OCI-LY1 (cell line): ENCODE data around the gene PCK1.

ENCODE experiments used
- EZH2 ChIP-seq: fragments of 200-600 bp; sonication (generic), shearing (Covaris generic); IDR thresholded peaks from 2 replicates; pipeline ENCODE4 v1.8.0; 2017; ENCODE audit warnings: borderline replicate concordance, mixed run types, mild to moderate bottlenecking, antibody characterized with exemption, low read length, moderate library complexity, mixed read lengths
- TF ChIP-seq, protein P1 (sequence below): fragments of 200-600 bp; sonication (generic), shearing (Covaris generic); IDR thresholded peaks from 2 replicates; pipeline ENCODE4 v1.5.1; 2017; ENCODE audit warnings: mild to moderate bottlenecking, antibody characterized with exemption, low read length, moderate library complexity, mixed read lengths

DNA sequence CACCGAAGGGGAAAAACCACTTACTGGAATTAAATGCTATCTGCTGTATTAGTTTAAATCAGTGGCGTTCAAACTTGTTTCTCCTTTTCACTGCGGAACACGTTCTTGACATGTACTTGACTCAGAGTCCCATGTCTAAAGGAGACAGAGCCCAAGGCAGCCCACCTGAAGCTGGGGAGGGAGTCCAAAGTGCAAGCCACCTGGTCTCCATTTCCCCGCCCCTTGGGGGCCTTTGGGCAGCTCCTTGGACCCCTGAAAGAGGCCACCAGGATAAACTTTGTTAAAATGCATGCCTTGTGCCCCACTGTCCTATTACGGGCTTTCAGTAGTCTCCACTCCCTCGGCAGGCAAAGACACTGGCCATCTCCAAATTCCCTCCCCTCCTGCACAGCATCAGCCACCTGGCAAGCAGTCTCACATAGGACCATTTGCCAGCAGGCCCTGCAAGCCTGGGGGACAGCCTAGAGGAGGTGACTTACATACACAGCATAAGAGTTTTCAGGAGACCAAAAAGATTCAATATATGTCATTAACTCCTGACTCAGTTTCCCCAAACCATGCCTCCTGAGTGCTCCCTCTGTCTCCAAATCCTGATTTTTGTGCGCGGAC is 6.7 kb downstream of the PCK1 start:
- TF ChIP-seq, protein P1, sequence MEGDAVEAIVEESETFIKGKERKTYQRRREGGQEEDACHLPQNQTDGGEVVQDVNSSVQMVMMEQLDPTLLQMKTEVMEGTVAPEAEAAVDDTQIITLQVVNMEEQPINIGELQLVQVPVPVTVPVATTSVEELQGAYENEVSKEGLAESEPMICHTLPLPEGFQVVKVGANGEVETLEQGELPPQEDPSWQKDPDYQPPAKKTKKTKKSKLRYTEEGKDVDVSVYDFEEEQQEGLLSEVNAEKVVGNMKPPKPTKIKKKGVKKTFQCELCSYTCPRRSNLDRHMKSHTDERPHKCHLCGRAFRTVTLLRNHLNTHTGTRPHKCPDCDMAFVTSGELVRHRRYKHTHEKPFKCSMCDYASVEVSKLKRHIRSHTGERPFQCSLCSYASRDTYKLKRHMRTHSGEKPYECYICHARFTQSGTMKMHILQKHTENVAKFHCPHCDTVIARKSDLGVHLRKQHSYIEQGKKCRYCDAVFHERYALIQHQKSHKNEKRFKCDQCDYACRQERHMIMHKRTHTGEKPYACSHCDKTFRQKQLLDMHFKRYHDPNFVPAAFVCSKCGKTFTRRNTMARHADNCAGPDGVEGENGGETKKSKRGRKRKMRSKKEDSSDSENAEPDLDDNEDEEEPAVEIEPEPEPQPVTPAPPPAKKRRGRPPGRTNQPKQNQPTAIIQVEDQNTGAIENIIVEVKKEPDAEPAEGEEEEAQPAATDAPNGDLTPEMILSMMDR, result no peak
- TF ChIP-seq EZH2, result no peak
